ENCODE measurements around the gene MRTO4. TPM values are rescaled to one million over a fixed set of nuclear protein-coding genes. Genes with fewer than 3 reads are reported as not detected.

Gene MRTO4
- total and polyA plus RNA-seq, 4 donors = 13.9 to 59.1 (median 35.7) TPM

GRCh38 chr1:19206947-19207346 is 44.7 kb upstream of the MRTO4 start:
- DNase-seq = no peak
- Histone ChIP-seq H3K9ac (ENCODE audit: insufficient read depth in 1 of 2, low read length in 2 of 2) (no peak overlapping the region), H3K4me1 (ENCODE audit: control insufficient read depth in 5 of 5, insufficient read depth in 5 of 5, low read length in 5 of 5) (peaks cover 6 to 38% (median 11%) of the 10 kb centered on the region in 5 donors), H3K4me3 (no peak overlapping the region), H3K9me3 (ENCODE audit: control insufficient read depth in 4 of 4, insufficient read depth in 3 of 4, low read length in 3 of 4) (no peaks in the 10 kb centered on the region), H3K36me3 (ENCODE audit: control insufficient read depth in 4 of 4, insufficient read depth in 4 of 4, low read length in 4 of 4) (peaks cover 0 to 6% (median 2%) of the 10 kb centered on the region in 4 donors), H3K27ac (ENCODE audit: low read depth in 1 of 2, low read length in 1 of 2) (no peak overlapping the region), H3K27me3 (ENCODE audit: control insufficient read depth in 3 of 3, insufficient read depth in 3 of 3, low read length in 2 of 3) (no peaks in the 10 kb centered on the region)
- 46 to 50% methylated on average over 3 of the region's 3 CpGs for WGBS, 2 donors
- no peak for TF ChIP-seq CTCF (IDR thresholded peaks at IDR 0.05; ENCODE audit: control extremely low read depth, extremely low read depth)
- ATAC-seq (ENCODE audit: insufficient read depth, low FRiP score) = no peak

GRCh38 chr1:19208710-19209438 is 42.7 kb upstream of the MRTO4 start:
- 17 to 26% methylated on average over 8 of the region's 8 CpGs for WGBS, 2 donors
- Histone ChIP-seq H3K27ac (ENCODE audit: low read depth in 1 of 2, low read length in 1 of 2) (peak overlapping the region in 1 of 2 donors; percentile 93), H3K27me3 (ENCODE audit: control insufficient read depth in 3 of 3, insufficient read depth in 3 of 3, low read length in 2 of 3) (no peaks in the 10 kb centered on the region), H3K36me3 (ENCODE audit: control insufficient read depth in 4 of 4, insufficient read depth in 4 of 4, low read length in 4 of 4) (peaks cover 0 to 6% (median 3%) of the 10 kb centered on the region in 4 donors), H3K9me3 (ENCODE audit: control insufficient read depth in 4 of 4, insufficient read depth in 3 of 4, low read length in 3 of 4) (no peaks in the 10 kb centered on the region), H3K4me1 (ENCODE audit: control insufficient read depth in 5 of 5, insufficient read depth in 5 of 5, low read length in 5 of 5) (peaks cover 6 to 29% (median 11%) of the 10 kb centered on the region in 5 donors), H3K4me3 (peak overlapping the region; percentile 91), H3K9ac (ENCODE audit: insufficient read depth in 1 of 2, low read length in 2 of 2) (peak overlapping the region; percentile 89 to 99)
- no peak for DNase-seq
- no peak for ATAC-seq (ENCODE audit: insufficient read depth, low FRiP score)
- no peak for TF ChIP-seq CTCF (IDR thresholded peaks at IDR 0.05; ENCODE audit: control extremely low read depth, extremely low read depth)

GRCh38 chr1:19209439-19209989 is 42.1 kb upstream of the MRTO4 start:
- peak overlapping the region; percentile 93 to 99 for H3K27ac ChIP-seq (ENCODE audit: low read depth in 1 of 2, low read length in 1 of 2)
- WGBS, 2 donors = 0 to 1% methylated on average over 26 to 28 of the region's 28 CpGs
- TF ChIP-seq CTCF (IDR thresholded peaks at IDR 0.05; ENCODE audit: control extremely low read depth, extremely low read depth) = no peak
- H3K4me1 ChIP-seq (ENCODE audit: control insufficient read depth in 5 of 5, insufficient read depth in 5 of 5, low read length in 5 of 5) = peaks cover 6 to 28% (median 11%) of the 10 kb centered on the region in 5 donors
- no peaks in the 10 kb centered on the region for H3K27me3 ChIP-seq (ENCODE audit: control insufficient read depth in 3 of 3, insufficient read depth in 3 of 3, low read length in 2 of 3)
- H3K4me3 ChIP-seq = peak overlapping the region; percentile 91
- peak overlapping the region; percentile 89 to 99 for H3K9ac ChIP-seq (ENCODE audit: insufficient read depth in 1 of 2, low read length in 2 of 2)
- ATAC-seq (ENCODE audit: insufficient read depth, low FRiP score) = peak; percentile 42
- no peaks in the 10 kb centered on the region for H3K9me3 ChIP-seq (ENCODE audit: control insufficient read depth in 4 of 4, insufficient read depth in 3 of 4, low read length in 3 of 4)
- peak in 2 of 3 donors; percentile 32 to 57 for DNase-seq
- peaks cover 0 to 10% (median 4%) of the 10 kb centered on the region in 4 donors for H3K36me3 ChIP-seq (ENCODE audit: control insufficient read depth in 4 of 4, insufficient read depth in 4 of 4, low read length in 4 of 4)
